AG04449 (cell line): ENCODE measurements around the gene SNRK.

Source experiments
- CTCF ChIA-PET: fragments of 350-600 bp; formaldehyde crosslinking; extraction: SDS; loops from one replicate; lab custom pipeline; 2021; ENCODE audit warnings: antibody characterized with exemption; lab: Yijun Ruan, JAX
- POLR2A ChIA-PET: fragments of 400-600, 350-600 bp; formaldehyde crosslinking; extraction: SDS; loops from one replicate; lab custom pipeline; 2020; ENCODE audit warnings: antibody characterized with exemption, inconsistent platforms; lab: Yijun Ruan, JAX
- DNase-seq: peaks from one replicate; pipeline ENCODE4 v3.0.0-alpha.2; 2010; ENCODE audit warnings: low read depth, low spot score
- H3K4me3 ChIP-seq: 2 replicates; pipeline ENCODE4 v1.5.1; 2011; ENCODE audit warnings: low read depth, mild to moderate bottlenecking, control low read depth, low read length
- TF ChIP-seq, protein P1 (sequence below): IDR thresholded peaks from one replicate; pipeline ENCODE4 v1.5.1; 2011; ENCODE audit warnings: mild to moderate bottlenecking, moderate library complexity, low read length, control low read depth, inconsistent platforms; ENCODE audit not compliant: insufficient read depth; ENCODE audit errors: missing control alignments

Gene SNRK

DNA sequence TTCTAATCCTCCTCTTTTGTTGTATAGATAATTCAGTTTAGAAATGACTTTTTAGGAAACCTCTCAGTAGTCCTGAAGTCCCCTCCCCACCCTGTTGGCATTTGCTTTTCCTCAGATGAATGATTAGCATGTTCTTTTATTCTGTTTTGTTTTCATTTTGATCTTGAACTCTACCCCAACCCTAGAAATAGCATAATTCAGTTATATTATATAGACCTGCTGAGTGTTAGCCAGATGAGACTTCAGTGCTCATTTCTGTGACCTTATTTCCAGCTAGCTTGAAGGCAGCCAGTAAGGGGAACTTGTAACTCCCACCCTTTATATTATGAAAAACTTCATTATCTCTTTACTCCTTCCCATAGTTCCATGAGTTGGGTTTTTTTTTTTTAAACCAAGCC is 41.2 kb downstream of the SNRK start:
- H3K4me3 ChIP-seq, result no peak overlapping the region
- ChIA-PET CTCF (interaction anchor here (1.0 kb wide), 1 partner anchor 11 kb away, joined by 3 read pairs; no protein-coding TSS in a partner anchor), POLR2A (no interaction called here)
- DNase-seq, result no peak
- TF ChIP-seq, protein P1, sequence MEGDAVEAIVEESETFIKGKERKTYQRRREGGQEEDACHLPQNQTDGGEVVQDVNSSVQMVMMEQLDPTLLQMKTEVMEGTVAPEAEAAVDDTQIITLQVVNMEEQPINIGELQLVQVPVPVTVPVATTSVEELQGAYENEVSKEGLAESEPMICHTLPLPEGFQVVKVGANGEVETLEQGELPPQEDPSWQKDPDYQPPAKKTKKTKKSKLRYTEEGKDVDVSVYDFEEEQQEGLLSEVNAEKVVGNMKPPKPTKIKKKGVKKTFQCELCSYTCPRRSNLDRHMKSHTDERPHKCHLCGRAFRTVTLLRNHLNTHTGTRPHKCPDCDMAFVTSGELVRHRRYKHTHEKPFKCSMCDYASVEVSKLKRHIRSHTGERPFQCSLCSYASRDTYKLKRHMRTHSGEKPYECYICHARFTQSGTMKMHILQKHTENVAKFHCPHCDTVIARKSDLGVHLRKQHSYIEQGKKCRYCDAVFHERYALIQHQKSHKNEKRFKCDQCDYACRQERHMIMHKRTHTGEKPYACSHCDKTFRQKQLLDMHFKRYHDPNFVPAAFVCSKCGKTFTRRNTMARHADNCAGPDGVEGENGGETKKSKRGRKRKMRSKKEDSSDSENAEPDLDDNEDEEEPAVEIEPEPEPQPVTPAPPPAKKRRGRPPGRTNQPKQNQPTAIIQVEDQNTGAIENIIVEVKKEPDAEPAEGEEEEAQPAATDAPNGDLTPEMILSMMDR, result no peak

DNA sequence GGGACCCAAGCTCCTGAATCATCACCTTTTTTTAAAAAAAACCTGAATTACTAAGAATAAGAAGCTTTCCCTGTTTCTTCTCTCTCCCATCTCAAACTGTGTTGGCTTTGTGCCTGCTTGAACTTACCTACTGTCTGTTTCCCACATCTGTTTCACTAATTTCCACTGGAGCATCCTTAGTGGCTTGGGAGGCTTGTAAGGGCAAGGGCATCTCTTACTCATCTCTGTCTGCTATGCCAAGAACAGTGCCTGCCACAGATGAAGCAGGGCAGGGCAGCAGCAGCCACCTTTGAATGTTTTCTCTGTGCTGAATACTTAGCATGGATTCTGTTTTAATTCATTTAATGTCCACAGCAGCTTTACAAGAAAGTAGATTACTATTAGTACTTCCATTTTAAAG is 42.3 kb downstream of the SNRK start:
- CTCF ChIA-PET, result interaction anchor here (1.2 kb wide), 1 partner anchor 11 kb away, joined by 3 read pairs; no protein-coding TSS in a partner anchor
- DNase-seq, result no peak
- POLR2A ChIA-PET, result no interaction called here
- TF ChIP-seq, protein P1, result no peak
- no peak overlapping the region for H3K4me3 ChIP-seq

DNA sequence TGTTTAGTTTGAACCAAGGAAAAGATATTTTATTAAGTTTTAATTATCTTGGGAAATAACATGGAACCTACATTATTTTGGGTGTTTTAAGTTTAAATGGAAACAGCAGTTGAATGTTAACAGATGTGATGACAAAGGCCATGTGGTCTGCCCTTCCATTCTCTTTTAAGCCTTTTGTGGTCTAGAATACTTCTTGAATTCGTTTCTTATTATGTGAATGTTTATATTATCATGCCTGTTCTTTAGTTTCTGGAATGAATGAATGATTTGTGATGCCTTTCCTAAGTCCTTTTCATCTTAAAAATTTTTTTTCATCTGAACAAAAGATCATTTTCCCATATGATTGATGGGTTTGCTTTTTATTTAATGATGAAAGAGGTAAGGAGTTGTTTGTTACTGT is 44.6 kb downstream of the SNRK start:
- TF ChIP-seq, protein P1, result no peak
- CTCF ChIA-PET, result no interaction called here
- H3K4me3 ChIP-seq, result no peak overlapping the region
- POLR2A ChIA-PET, result no interaction called here
- DNase-seq, result no peak

DNA sequence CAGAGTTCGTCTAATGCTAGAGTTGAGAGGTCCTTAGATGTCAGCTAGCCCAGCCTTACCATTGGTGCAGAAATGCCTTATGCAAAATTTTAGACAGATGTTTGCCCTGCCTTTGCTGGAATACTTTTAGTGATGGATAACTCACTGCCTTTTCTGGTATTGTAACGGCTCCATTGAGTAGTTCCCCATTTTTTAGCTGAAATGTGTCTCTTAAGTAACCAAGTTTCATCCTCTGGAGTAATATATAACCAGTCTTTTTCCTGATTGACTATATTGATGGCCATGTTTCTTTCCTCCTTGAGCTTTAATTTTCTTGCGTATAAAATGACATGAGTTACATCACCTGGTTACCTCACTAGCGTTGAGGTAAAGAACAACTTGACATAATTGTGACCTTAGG is 45.0 kb downstream of the SNRK start:
- ChIA-PET CTCF (no interaction called here), POLR2A (no interaction called here)
- TF ChIP-seq, protein P1, result no peak
- DNase-seq, result no peak
- H3K4me3 ChIP-seq, result no peak overlapping the region

DNA sequence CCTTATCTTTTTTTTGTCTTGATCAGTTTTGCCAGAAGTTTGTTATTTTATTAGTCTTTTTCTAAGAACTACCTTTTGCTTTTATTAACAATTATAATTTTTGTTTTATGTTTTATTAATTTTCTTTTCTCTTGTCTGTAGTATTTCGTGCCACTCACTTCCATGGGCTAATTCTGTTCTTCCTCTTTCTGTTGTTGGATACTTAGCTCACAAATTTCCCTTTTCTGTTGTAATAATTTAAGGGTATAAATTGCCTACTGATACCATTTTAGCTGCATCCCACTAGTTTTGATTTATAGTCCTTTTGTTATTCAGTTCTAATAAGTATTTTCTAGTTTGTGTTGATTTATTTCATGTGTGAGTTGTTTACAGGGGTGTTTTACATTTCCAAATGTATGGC is 48.6 kb downstream of the SNRK start:
- ChIA-PET POLR2A (interaction anchor here (1.2 kb wide), 1 partner anchor 49 kb away, joined by 7 read pairs; the partner anchor contains the start of gene SNRK), CTCF (interaction anchor here (1.5 to 2.0 kb wide), 2 partner anchors 11 to 14 kb away, joined by 3 to 6 read pairs; no protein-coding TSS in a partner anchor)
- no peak overlapping the region for H3K4me3 ChIP-seq
- no peak for DNase-seq
- TF ChIP-seq, protein P1, result no peak

DNA sequence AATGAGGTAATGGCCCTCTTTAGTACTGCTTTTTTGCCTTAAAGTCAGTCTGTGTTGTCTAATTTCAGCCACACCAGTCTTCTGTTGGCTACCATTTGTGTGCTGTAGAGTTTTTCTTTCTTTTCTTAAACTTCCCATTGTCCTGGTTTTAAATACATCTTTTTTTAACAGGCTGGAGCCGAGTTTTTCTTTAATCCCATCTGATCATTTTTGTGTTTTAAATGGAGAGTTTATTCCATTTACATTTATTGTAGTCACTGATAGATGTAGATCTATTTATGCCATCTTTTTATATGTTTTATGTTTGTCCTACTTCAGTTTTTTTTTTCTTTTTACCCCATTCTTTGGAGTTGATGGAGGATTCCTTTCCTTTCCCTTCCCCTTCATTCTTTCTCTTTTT is 49.5 kb downstream of the SNRK start:
- H3K4me3 ChIP-seq, result no peak overlapping the region
- ChIA-PET CTCF (interaction anchor here (2.0 kb wide), 1 partner anchor 11 kb away, joined by 6 read pairs; no protein-coding TSS in a partner anchor), POLR2A (no interaction called here)
- TF ChIP-seq, protein P1, result no peak
- DNase-seq, result no peak
